DOHH2 (cell line): Measurements from ENCODE around the gene IGSF3.

ENCODE experiments used
- H3F3A ChIP-seq: fragments of 200-600 bp; sonication (generic), shearing (Covaris generic); 2 replicates; pipeline ENCODE4 v1.6.0; 2016; ENCODE audit warnings: antibody characterized with exemption, mild to moderate bottlenecking; ENCODE audit not compliant: control insufficient read depth, insufficient read depth
- H3K27ac ChIP-seq: fragments of 200-600 bp; sonication (generic); 2 replicates; pipeline ENCODE4 v1.5.1; 2014; ENCODE audit warnings: low read depth, mild to moderate bottlenecking, low read length, moderate library complexity
- H3K27me3 ChIP-seq: fragments of 200-600 bp; sonication (generic); 2 replicates; pipeline ENCODE4 v1.6.1; 2014; ENCODE audit warnings: mild to moderate bottlenecking, low read length, mixed read lengths; ENCODE audit not compliant: control insufficient read depth
- H3K36me3 ChIP-seq: fragments of 200-600 bp; sonication (generic); 2 replicates; pipeline ENCODE4 v1.6.1; 2014; ENCODE audit warnings: mild to moderate bottlenecking, low read length, moderate library complexity, mixed read lengths; ENCODE audit not compliant: control insufficient read depth
- H3K4me1 ChIP-seq: fragments of 200-600 bp; sonication (generic); 2 replicates; pipeline ENCODE4 v1.6.1; 2014; ENCODE audit warnings: mild to moderate bottlenecking, low read length, mixed read lengths; ENCODE audit not compliant: control insufficient read depth
- H3K4me2 ChIP-seq: fragments of 200-600 bp; sonication (generic); 2 replicates; pipeline ENCODE4 v1.6.0; 2014; ENCODE audit warnings: mild to moderate bottlenecking, low read length, moderate library complexity
- H3K4me3 ChIP-seq: fragments of 200-600 bp; sonication (generic); 2 replicates; pipeline ENCODE4 v1.5.1; 2014; ENCODE audit warnings: mild to moderate bottlenecking, low read length, mixed read lengths
- H3K79me2 ChIP-seq: fragments of 200-600 bp; sonication (generic); 2 replicates; pipeline ENCODE4 v1.6.1; 2014; ENCODE audit warnings: mild to moderate bottlenecking, low read length, mixed read lengths; ENCODE audit not compliant: control insufficient read depth
- H3K9me2 ChIP-seq: fragments of 200-600 bp; sonication (generic); replicated peaks from 2 replicates; pipeline ENCODE4 v1.6.1; 2014; ENCODE audit warnings: mild to moderate bottlenecking, low read length, mixed read lengths; ENCODE audit not compliant: control insufficient read depth
- H3K9me3 ChIP-seq: fragments of 200-600 bp; sonication (generic); 2 replicates; pipeline ENCODE4 v1.6.1; 2014; ENCODE audit warnings: antibody characterized with exemption, low read length, mixed read lengths; ENCODE audit not compliant: control insufficient read depth, insufficient read depth
- H4K20me1 ChIP-seq: fragments of 200-600 bp; sonication (generic); 2 replicates; pipeline ENCODE4 v1.6.0; 2014; ENCODE audit warnings: low read depth, mild to moderate bottlenecking, antibody characterized with exemption, low read length, moderate library complexity; ENCODE audit not compliant: control insufficient read depth, insufficient read depth
- CTCF ChIP-seq: fragments of 200-600 bp; sonication (generic); IDR thresholded peaks from one replicate; pipeline ENCODE4 v1.5.1; 2014; ENCODE audit warnings: antibody characterized with exemption, mild to moderate bottlenecking, low read depth, low read length; ENCODE audit not compliant: poor library complexity, severe bottlenecking
- EZH2phosphoT487 ChIP-seq: fragments of 200-600 bp; sonication (generic); IDR thresholded peaks from 2 replicates; pipeline ENCODE4 v1.6.1; 2017; ENCODE audit warnings: borderline replicate concordance, mild to moderate bottlenecking, antibody characterized with exemption, low read length, moderate library complexity, mixed read lengths

IGSF3 gene

GRCh38 chr1:116568662-116569380, 98.7 kb downstream of the IGSF3 start:
- H3K27me3 ChIP-seq, result peaks cover 28% of the 10 kb centered on the region
- no peak overlapping the region for H3K4me3 ChIP-seq
- TF ChIP-seq CTCF (no peak), EZH2phosphoT487 (no peak)
- H3K27ac ChIP-seq, result no peak overlapping the region
- H3K36me3 ChIP-seq, result no peaks in the 10 kb centered on the region
- H3K9me3 ChIP-seq, result no peaks in the 10 kb centered on the region
- peaks cover 17% of the 10 kb centered on the region for H3K4me1 ChIP-seq
- H4K20me1 ChIP-seq, result no peaks in the 10 kb centered on the region
- no peaks in the 10 kb centered on the region for H3K9me2 ChIP-seq
- H3K4me2 ChIP-seq, result no peak overlapping the region
- H3F3A ChIP-seq, result no peaks in the 10 kb centered on the region
- H3K79me2 ChIP-seq, result no peaks in the 10 kb centered on the region

DNA sequence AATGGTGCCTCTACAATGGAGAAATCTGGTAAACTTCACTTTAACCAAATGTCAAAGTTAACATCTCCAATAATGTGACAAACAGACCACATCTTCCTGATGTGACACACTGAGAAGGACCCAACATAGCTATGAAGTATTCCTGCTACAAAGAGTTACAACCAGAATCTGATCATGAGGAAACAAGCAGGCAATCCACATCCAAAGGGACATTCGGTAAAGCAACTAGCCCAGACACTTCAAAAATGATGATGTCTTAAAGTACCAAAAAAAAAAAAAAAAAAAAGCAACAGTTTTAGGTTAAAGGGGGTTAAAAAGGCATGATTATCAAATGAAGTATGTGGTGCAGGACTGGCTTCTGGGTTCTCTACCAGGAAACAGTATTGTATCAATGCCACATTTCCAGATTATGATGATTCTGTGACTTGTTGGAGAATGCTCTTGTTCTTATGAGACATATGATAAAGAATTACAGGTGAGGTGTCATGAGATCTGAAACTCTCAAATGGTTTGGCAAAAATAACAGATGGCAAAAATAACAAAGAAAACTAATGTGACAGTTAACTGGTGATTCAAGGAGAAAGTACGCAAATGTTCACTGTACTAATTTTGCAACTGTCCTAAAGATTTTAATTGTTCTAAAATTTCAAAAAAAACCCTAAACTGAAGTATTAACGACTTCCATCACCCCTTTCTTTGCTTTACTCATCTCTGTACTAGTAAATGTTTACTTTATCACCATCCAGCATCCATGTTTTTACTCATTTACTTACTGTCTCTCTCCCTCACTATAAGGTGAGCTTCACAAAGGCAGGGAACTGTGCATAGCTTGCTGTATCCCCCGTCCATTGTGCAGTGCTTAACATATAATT, 99.5 kb downstream of the IGSF3 start:
- Histone ChIP-seq H3K27me3 (peaks cover 21% of the 10 kb centered on the region), H3K4me3 (no peak overlapping the region), H3K79me2 (no peaks in the 10 kb centered on the region), H3F3A (no peaks in the 10 kb centered on the region), H3K9me2 (no peaks in the 10 kb centered on the region), H3K36me3 (no peaks in the 10 kb centered on the region), H4K20me1 (no peaks in the 10 kb centered on the region), H3K4me2 (no peak overlapping the region), H3K27ac (no peak overlapping the region), H3K4me1 (peaks cover 17% of the 10 kb centered on the region), H3K9me3 (peaks cover 6% of the 10 kb centered on the region; the same call in 1 of the 2 replicates)
- TF ChIP-seq CTCF (no peak), EZH2phosphoT487 (no peak)

- Histone ChIP-seq H3K27ac (no peak overlapping the region), H4K20me1 (no peaks in the 10 kb centered on the region), H3K4me1 (peaks cover 10% of the 10 kb centered on the region), H3K79me2 (no peaks in the 10 kb centered on the region), H3F3A (no peaks in the 10 kb centered on the region), H3K9me2 (no peaks in the 10 kb centered on the region), H3K36me3 (no peaks in the 10 kb centered on the region), H3K9me3 (peaks cover 9% of the 10 kb centered on the region; the same call in 1 of the 2 replicates), H3K4me3 (no peak overlapping the region), H3K4me2 (no peak overlapping the region), H3K27me3 (no peaks in the 10 kb centered on the region)
- TF ChIP-seq EZH2phosphoT487 (no peak), CTCF (no peak)
Measured at GRCh38 chr1:116565222-116565621, 102.3 kb downstream of the IGSF3 start.
